Trophoblast cell (in vitro differentiated cells and primary cell): ENCODE data around the gene DSTYK.

Experiments used
- DNase-seq, 2 donors: peaks; one replicate each; pipeline ENCODE4 v3.0.0-alpha.2; 2016
- H2AFZ ChIP-seq: 2 replicates; pipeline ENCODE4 v1.6.1; 2013; ENCODE audit warnings: low read length, moderate library complexity, mild to moderate bottlenecking; ENCODE audit not compliant: insufficient read depth, poor library complexity
- H2AK5ac ChIP-seq: 2 replicates; pipeline ENCODE4 v1.6.1; 2013; ENCODE audit warnings: mild to moderate bottlenecking, low read length
- H2BK120ac ChIP-seq: 2 replicates; pipeline ENCODE4 v1.6.1; 2013; ENCODE audit warnings: low read length, mild to moderate bottlenecking, moderate library complexity; ENCODE audit not compliant: insufficient read depth, poor library complexity
- H2BK12ac ChIP-seq: 2 replicates; pipeline ENCODE4 v1.6.1; 2013; ENCODE audit warnings: mild to moderate bottlenecking, low read length, moderate library complexity
- H2BK5ac ChIP-seq: 2 replicates; pipeline ENCODE4 v1.6.1; 2013; ENCODE audit warnings: low read length, low read depth, moderate library complexity, mild to moderate bottlenecking; ENCODE audit not compliant: poor library complexity
- H3K14ac ChIP-seq: 2 replicates; pipeline ENCODE4 v1.6.1; 2013; ENCODE audit warnings: mild to moderate bottlenecking, low read length
- H3K18ac ChIP-seq: 2 replicates; pipeline ENCODE4 v1.6.1; 2013; ENCODE audit warnings: mild to moderate bottlenecking, low read length
- H3K23ac ChIP-seq: 2 replicates; pipeline ENCODE4 v1.6.1; 2013; ENCODE audit warnings: low read length
- H3K27ac ChIP-seq: 2 replicates; pipeline ENCODE4 v1.5.1; 2013; ENCODE audit warnings: low read depth, mild to moderate bottlenecking, inconsistent platforms, low read length, moderate library complexity
- H3K27me3 ChIP-seq: 2 replicates; pipeline ENCODE4 v1.6.1; 2013; ENCODE audit warnings: inconsistent platforms, mild to moderate bottlenecking, low read length, moderate library complexity; ENCODE audit not compliant: insufficient read depth
- H3K36me3 ChIP-seq, 2 experiments: 1 replicate in 1 of 2; 2 replicates in 1 of 2; pipeline ENCODE4 v1.6.1; 2013; ENCODE audit warnings: low read length in 2 of 2, mild to moderate bottlenecking in 2 of 2, moderate library complexity in 1 of 2; ENCODE audit not compliant: insufficient read depth in 2 of 2, control insufficient read depth in 1 of 2
- H3K4ac ChIP-seq: 2 replicates; pipeline ENCODE4 v1.6.1; 2013; ENCODE audit warnings: low read depth, mild to moderate bottlenecking, low read length, moderate library complexity
- H3K4me1 ChIP-seq, 2 experiments: 1 replicate in 1 of 2; 2 replicates in 1 of 2; pipeline ENCODE4 v1.6.1; 2013; ENCODE audit warnings: low read length in 2 of 2, mild to moderate bottlenecking in 2 of 2, moderate library complexity in 1 of 2; ENCODE audit not compliant: insufficient read depth in 2 of 2, control insufficient read depth in 1 of 2
- H3K4me2 ChIP-seq: 2 replicates; pipeline ENCODE4 v1.6.1; 2013; ENCODE audit warnings: inconsistent platforms, mild to moderate bottlenecking, low read length, moderate library complexity
- H3K4me3 ChIP-seq: 2 replicates; pipeline ENCODE4 v1.5.1; 2013; ENCODE audit warnings: mild to moderate bottlenecking, low read depth, low read length, inconsistent platforms
- H3K79me1 ChIP-seq: one replicate; pipeline ENCODE4 v1.6.1; 2013; ENCODE audit warnings: low read length
- H3K79me2 ChIP-seq: 2 replicates; pipeline ENCODE4 v1.6.1; 2013; ENCODE audit warnings: low read length, mild to moderate bottlenecking; ENCODE audit not compliant: control insufficient read depth, insufficient read depth, poor library complexity
- H3K9ac ChIP-seq: 2 replicates; pipeline ENCODE4 v1.6.1; 2013; ENCODE audit warnings: mild to moderate bottlenecking, low read length
- H3K9me3 ChIP-seq: 2 replicates; pipeline ENCODE4 v1.6.1; 2013; ENCODE audit warnings: low read depth, mild to moderate bottlenecking, control low read depth, inconsistent platforms, low read length; ENCODE audit not compliant: insufficient read depth
- H4K12ac ChIP-seq: 2 replicates; pipeline ENCODE4 v1.6.1; 2013; ENCODE audit warnings: low read depth, mild to moderate bottlenecking, low read length, moderate library complexity
- H4K8ac ChIP-seq: 2 replicates; pipeline ENCODE4 v1.6.1; 2013; ENCODE audit warnings: low read depth, mild to moderate bottlenecking, low read length, moderate library complexity
- H4K91ac ChIP-seq: one replicate; pipeline ENCODE4 v1.6.1; 2013; ENCODE audit warnings: low read depth, mild to moderate bottlenecking, low read length, moderate library complexity
- WGBS: extraction: QIAGEN DNeasy Blood & Tissue Kit; methylation state at CpG from one replicate; pipeline ENCODE4 v1.1.7; 2013; ENCODE audit warnings: missing lambda C conversion rate; ENCODE audit not compliant: insufficient read length, insufficient coverage; ENCODE audit errors: extremely low coverage; 5-methylcytosine and 5-hydroxymethylcytosine counted together

Gene DSTYK

DNA sequence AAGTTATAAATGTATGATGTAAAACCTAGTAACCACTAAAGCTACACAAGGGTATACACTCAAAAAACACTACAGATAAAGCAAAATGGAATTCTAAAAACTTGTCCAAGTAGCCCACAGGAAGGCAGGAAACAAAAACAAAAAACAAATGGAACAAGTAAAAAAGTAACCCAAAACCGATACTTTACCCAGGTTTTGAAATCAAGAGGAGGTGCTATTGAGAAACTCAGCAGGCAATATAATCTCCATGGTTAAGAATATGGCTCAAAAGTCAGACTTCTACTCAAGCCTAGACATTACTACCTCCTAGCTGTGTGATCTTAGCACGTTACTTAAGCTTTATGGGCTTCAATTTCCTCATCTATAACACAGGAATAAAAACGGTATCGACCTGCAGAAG is 103.0 kb downstream of the DSTYK start:
- no CpG with 5 or more reads among the region's 4 CpGs for WGBS

DNA sequence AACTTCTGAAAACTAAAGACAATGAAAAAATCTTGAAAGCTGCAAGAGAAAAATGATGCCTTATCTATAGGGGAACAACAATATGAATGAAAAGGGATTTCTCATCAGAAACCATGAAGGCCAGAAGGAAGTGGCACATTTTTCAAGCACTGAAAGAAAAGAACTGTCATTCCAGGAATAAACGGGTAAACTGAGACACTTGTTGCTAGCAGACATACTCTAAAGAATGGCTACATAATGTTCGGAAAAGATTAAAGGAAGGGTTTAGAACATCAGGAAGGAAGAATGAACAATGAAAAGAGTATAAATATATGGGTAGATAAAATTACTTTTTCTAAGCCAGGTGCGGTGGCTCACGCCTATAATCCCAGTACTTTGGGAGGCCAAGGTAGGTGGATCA is 104.2 kb downstream of the DSTYK start:
- H2BK12ac ChIP-seq, result no peak overlapping the region
- H3K79me1 ChIP-seq, result no peaks in the 10 kb centered on the region
- H2BK120ac ChIP-seq, result no peak overlapping the region
- H3K27me3 ChIP-seq, result no peaks in the 10 kb centered on the region
- no peak overlapping the region for H3K4me3 ChIP-seq
- H3K14ac ChIP-seq, result no peak overlapping the region
- peaks cover 21 to 25% of the 10 kb centered on the region in 2 experiments for H3K36me3 ChIP-seq
- no peak overlapping the region for H3K4ac ChIP-seq
- no peak overlapping the region for H3K18ac ChIP-seq
- H3K79me2 ChIP-seq, result no peaks in the 10 kb centered on the region
- no peak overlapping the region for H2AK5ac ChIP-seq
- H3K9ac ChIP-seq, result no peak overlapping the region
- DNase-seq, result no peak
- no peak overlapping the region for H3K23ac ChIP-seq
- H4K12ac ChIP-seq, result no peak overlapping the region
- no peaks in the 10 kb centered on the region for H3K4me1 ChIP-seq
- no peak overlapping the region for H4K8ac ChIP-seq
- no peaks in the 10 kb centered on the region for H3K9me3 ChIP-seq
- no CpG with 5 or more reads among the region's 4 CpGs for WGBS
- H4K91ac ChIP-seq, result no peak overlapping the region
- H2AFZ ChIP-seq, result no peak overlapping the region
- H2BK5ac ChIP-seq, result no peak overlapping the region
- H3K4me2 ChIP-seq, result no peak overlapping the region
- H3K27ac ChIP-seq, result no peak overlapping the region

More for the DNA sequence above, 103.0 kb downstream of the DSTYK start:
- no peak overlapping the region for H2AFZ ChIP-seq
- H3K27ac ChIP-seq, result no peak overlapping the region
- H3K36me3 ChIP-seq, result peaks cover 19 to 28% of the 10 kb centered on the region in 2 experiments
- H3K4me1 ChIP-seq, result no peaks in the 10 kb centered on the region
- no peak overlapping the region for H3K4me2 ChIP-seq
- H3K79me1 ChIP-seq, result no peaks in the 10 kb centered on the region
- no peaks in the 10 kb centered on the region for H3K9me3 ChIP-seq
- no peak overlapping the region for H4K12ac ChIP-seq
- no peak overlapping the region for H2BK12ac ChIP-seq
- H3K23ac ChIP-seq, result no peak overlapping the region
- no peak overlapping the region for H2BK5ac ChIP-seq
- DNase-seq, result no peak
- no peak overlapping the region for H4K91ac ChIP-seq
- no peak overlapping the region for H3K14ac ChIP-seq
- no peak overlapping the region for H2AK5ac ChIP-seq
- no peak overlapping the region for H3K9ac ChIP-seq
- H3K18ac ChIP-seq, result no peak overlapping the region
- no peaks in the 10 kb centered on the region for H3K79me2 ChIP-seq
- H3K27me3 ChIP-seq, result no peaks in the 10 kb centered on the region
- no peak overlapping the region for H3K4me3 ChIP-seq
- H3K4ac ChIP-seq, result no peak overlapping the region
- H4K8ac ChIP-seq, result no peak overlapping the region
- H2BK120ac ChIP-seq, result no peak overlapping the region

DNA sequence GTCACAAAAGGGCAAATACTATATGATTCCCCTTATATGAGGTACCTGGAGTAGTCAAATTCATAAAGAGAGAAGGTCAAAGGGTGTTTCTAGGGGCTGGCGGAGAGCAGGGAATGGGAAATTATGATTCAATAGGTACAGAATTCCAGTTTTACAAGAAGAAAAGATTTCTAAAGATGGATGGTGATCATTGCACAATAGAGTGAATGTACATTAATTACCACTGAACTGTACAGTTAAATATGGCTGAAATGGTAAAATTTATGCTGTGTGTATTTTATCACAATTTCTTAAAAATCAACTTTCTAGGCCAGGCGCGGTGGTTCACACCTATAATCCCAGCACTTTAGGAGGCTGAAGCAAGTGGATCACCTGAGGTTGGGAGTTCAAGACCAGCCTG is 109.1 kb downstream of the DSTYK start:
- Histone ChIP-seq H3K18ac (no peak overlapping the region), H3K9me3 (no peaks in the 10 kb centered on the region), H3K79me1 (no peaks in the 10 kb centered on the region), H2AFZ (no peak overlapping the region), H3K36me3 (peaks cover 25 to 40% of the 10 kb centered on the region in 2 experiments), H4K12ac (no peak overlapping the region), H3K9ac (no peak overlapping the region), H3K14ac (no peak overlapping the region), H3K4ac (no peak overlapping the region), H2BK120ac (no peak overlapping the region), H3K23ac (no peak overlapping the region), H2BK5ac (no peak overlapping the region), H3K27me3 (no peaks in the 10 kb centered on the region), H4K91ac (no peak overlapping the region), H3K4me3 (no peak overlapping the region), H3K79me2 (no peaks in the 10 kb centered on the region), H2BK12ac (no peak overlapping the region), H3K4me1 (no peaks in the 10 kb centered on the region), H3K4me2 (no peak overlapping the region), H4K8ac (no peak overlapping the region), H3K27ac (no peak overlapping the region), H2AK5ac (no peak overlapping the region)
- no CpG with 5 or more reads among the region's 3 CpGs for WGBS
- DNase-seq, result no peak

DNA sequence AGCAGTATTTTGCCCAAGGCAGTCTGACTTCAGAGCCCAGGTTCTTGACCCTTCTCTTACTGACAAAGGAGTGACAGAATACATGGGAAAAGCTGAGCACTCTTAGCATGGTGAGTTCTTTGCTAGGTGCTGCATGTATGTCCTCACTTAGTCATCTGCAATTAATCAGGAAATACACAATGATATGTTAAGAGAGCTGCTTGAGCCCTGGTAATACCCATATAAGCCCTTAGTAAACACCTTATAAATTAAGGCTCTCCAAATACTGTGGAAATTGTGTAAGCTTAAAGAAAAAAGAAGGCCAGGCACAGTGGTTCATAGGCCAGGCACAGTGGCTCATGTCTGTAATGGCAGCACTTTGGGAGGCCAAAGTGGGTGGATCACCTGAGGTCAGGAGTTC is 113.3 kb downstream of the DSTYK start:
- Histone ChIP-seq H3K4me1 (no peaks in the 10 kb centered on the region), H3K36me3 (peaks cover 25 to 37% of the 10 kb centered on the region in 2 experiments), H3K9me3 (no peaks in the 10 kb centered on the region), H2BK12ac (no peak overlapping the region), H3K79me2 (no peaks in the 10 kb centered on the region), H2BK5ac (no peak overlapping the region), H4K8ac (no peak overlapping the region), H3K4ac (no peak overlapping the region), H2AFZ (no peak overlapping the region), H3K79me1 (no peaks in the 10 kb centered on the region), H3K23ac (no peak overlapping the region), H3K4me2 (no peak overlapping the region), H3K9ac (no peak overlapping the region), H4K12ac (no peak overlapping the region), H3K27me3 (no peaks in the 10 kb centered on the region), H3K4me3 (no peak overlapping the region), H2BK120ac (no peak overlapping the region), H3K18ac (no peak overlapping the region), H4K91ac (no peak overlapping the region), H2AK5ac (no peak overlapping the region), H3K14ac (no peak overlapping the region), H3K27ac (no peak overlapping the region)
- no peak for DNase-seq

DNA sequence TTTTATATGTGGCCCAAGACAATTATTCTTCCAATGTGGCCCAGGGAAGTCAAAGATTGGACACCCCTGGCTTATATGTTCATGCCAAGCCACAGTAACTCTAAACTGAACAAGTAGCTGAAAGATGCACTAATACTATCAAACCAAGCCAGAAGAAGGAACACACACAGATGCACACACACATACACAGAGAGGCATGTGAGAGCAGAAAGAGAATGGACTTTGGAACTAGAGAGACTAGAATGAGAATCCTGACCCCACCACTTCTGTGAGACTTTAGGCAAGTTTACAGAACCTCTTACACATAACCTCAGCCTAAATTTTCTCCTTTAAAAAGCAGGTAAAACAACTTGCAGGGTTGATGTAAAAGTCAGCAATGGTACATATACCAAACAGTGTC is 116.1 kb downstream of the DSTYK start:
- Histone ChIP-seq H4K91ac (no peak overlapping the region), H3K23ac (no peak overlapping the region), H3K4ac (no peak overlapping the region), H3K4me1 (no peaks in the 10 kb centered on the region), H3K36me3 (peaks cover 23 to 39% of the 10 kb centered on the region in 2 experiments), H3K14ac (no peak overlapping the region), H2BK120ac (no peak overlapping the region), H3K27ac (no peak overlapping the region), H4K8ac (no peak overlapping the region), H3K79me2 (no peaks in the 10 kb centered on the region), H3K4me3 (no peak overlapping the region), H3K9me3 (no peaks in the 10 kb centered on the region), H2BK12ac (no peak overlapping the region), H3K79me1 (no peaks in the 10 kb centered on the region), H3K4me2 (no peak overlapping the region), H2AFZ (no peak overlapping the region), H3K27me3 (no peaks in the 10 kb centered on the region), H4K12ac (no peak overlapping the region), H2AK5ac (no peak overlapping the region), H3K9ac (no peak overlapping the region), H3K18ac (no peak overlapping the region), H2BK5ac (no peak overlapping the region)
- DNase-seq, result no peak
